ENCODE measurements around the gene TIMM13.
"Not testable (repeated sequence)": the region's sequence is repeated elsewhere in the genome, so short reads cannot be mapped to it uniquely, and the experiment has no call there.

Gene TIMM13

GRCh38 chr19:2413159-2413558, 14.2 kb downstream of the TIMM13 start:
- DNase-seq = no peak

GRCh38 chr19:2412449-2412848, 14.9 kb downstream of the TIMM13 start:
- DNase-seq = no peak

GRCh38 chr19:2411709-2412108, 15.7 kb downstream of the TIMM13 start:
- no peak for DNase-seq

- DNase-seq = no peak
Measured at GRCh38 chr19:2410023-2410422, 17.4 kb downstream of the TIMM13 start.

- DNase-seq = no peak
Measured at GRCh38 chr19:2409352-2409912, 18.0 kb downstream of the TIMM13 start.

GRCh38 chr19:2408247-2408646, 19.1 kb downstream of the TIMM13 start:
- no peak for DNase-seq

GRCh38 chr19:2399582-2399981, 27.8 kb downstream of the TIMM13 start:
- DNase-seq = no peak

GRCh38 chr19:2398735-2399305, 28.6 kb downstream of the TIMM13 start:
- no peak for DNase-seq

GRCh38 chr19:2397173-2397572, 30.2 kb downstream of the TIMM13 start:
- DNase-seq = not testable (repeated sequence)

- DNase-seq = not testable (repeated sequence)
Measured at GRCh38 chr19:2395293-2395829, 32.0 kb downstream of the TIMM13 start.

GRCh38 chr19:2394442-2395292, 32.7 kb downstream of the TIMM13 start:
- DNase-seq = no peak

- no peak for DNase-seq
Measured at GRCh38 chr19:2394054-2394441, 33.3 kb downstream of the TIMM13 start.

- not testable (repeated sequence) for DNase-seq
Measured at GRCh38 chr19:2392899-2393298, 34.5 kb downstream of the TIMM13 start.

- no peak for DNase-seq
Measured at GRCh38 chr19:2392366-2392765, 35.0 kb downstream of the TIMM13 start.

GRCh38 chr19:2391118-2391725, 36.2 kb downstream of the TIMM13 start:
- DNase-seq = peak; percentile 36

- no peak for DNase-seq
Measured at GRCh38 chr19:2389594-2389993, 37.8 kb downstream of the TIMM13 start.

- no peak for DNase-seq
Measured at GRCh38 chr19:2387367-2388288, 39.8 kb downstream of the TIMM13 start.

GRCh38 chr19:2385053-2385721, 42.2 kb downstream of the TIMM13 start:
- no peak for DNase-seq

- no peak for DNase-seq
Measured at GRCh38 chr19:2382530-2383222, 44.7 kb downstream of the TIMM13 start.

GRCh38 chr19:2381148-2381820, 46.1 kb downstream of the TIMM13 start:
- peak; percentile 57 for DNase-seq

- no peak for DNase-seq
Measured at GRCh38 chr19:2380567-2380966, 46.8 kb downstream of the TIMM13 start.

Data from NCI-H2227 treated with DMSO at 0.1 percent for 48 hours (cell line).